K562 (cell line): ENCODE measurements around the gene QRICH1. TPM values are rescaled to one million over a fixed set of nuclear protein-coding genes. Genes with fewer than 3 reads are reported as not detected.

ENCODE experiments used
- ATAC-seq: fragments of 200-7000 bp; cut with Tn5 transposase; 3 replicates; pipeline ENCODE4 v1.9.1; 2020; ENCODE audit warnings: moderate library complexity
- BruUV-seq: library from RNA; stranded (reverse); fragments of 400-500 nt; replicated peaks from 2 replicates; lab custom pipeline; 2021; lab: Mats Ljungman, UMichigan
- CTCF ChIA-PET: fragments of 300-600 bp; formaldehyde crosslinking; extraction: SDS; loops from one replicate; lab custom pipeline; 2021; ENCODE audit warnings: low intra/inter-chr PET ratio; lab: Yijun Ruan, JAX
- POLR2A ChIA-PET: fragments of 300-600, 350-650 bp; sonication (Branson Sonifier 250); formaldehyde crosslinking; extraction: SDS; loops from one replicate; lab custom pipeline; 2021; ENCODE audit warnings: antibody characterized with exemption, inconsistent platforms; lab: Yijun Ruan, JAX
- DNase-seq, 4 experiments: peaks; one replicate each; pipeline versions ENCODE4 v3.0.0 to v3.0.0-alpha.2; 2011 to 2018; ENCODE audit warnings: low spot score in 3 of 4, mixed read lengths in 3 of 4; ENCODE audit errors: extremely low read depth in 1 of 4
- FAIRE-seq: peaks from 2 replicates; lab custom pipeline; 2011; peaks lifted over from hg19 to GRCh38; lab: Jason Lieb, UNC
- H2AFZ ChIP-seq: 2 replicates; pipeline ENCODE4 v1.6.0; 2011; ENCODE audit warnings: low read depth, low read length, control low read depth, inconsistent platforms
- H3K27ac ChIP-seq: fragments of 200-600 bp; 3 replicates; pipeline ENCODE4 v1.8.0; 2011; ENCODE audit warnings: low read depth, mild to moderate bottlenecking, control low read depth, inconsistent platforms, low read length, moderate library complexity, mixed read lengths; ENCODE audit errors: extremely low read depth
- H3K27me3 ChIP-seq, 2 experiments: fragments of 300-600 bp in 1 of 2; 2 replicates in 1 of 2; 3 replicates in 1 of 2; pipeline versions ENCODE4 v1.6.0 to v1.8.0; 2011; ENCODE audit warnings: inconsistent platforms in 2 of 2, low read length in 2 of 2, mild to moderate bottlenecking in 1 of 2, mixed read lengths in 1 of 2, moderate library complexity in 1 of 2; ENCODE audit not compliant: control insufficient read depth in 2 of 2, insufficient read depth in 2 of 2
- H3K36me3 ChIP-seq: fragments of 300-600 bp; 3 replicates; pipeline ENCODE4 v1.8.0; 2011; ENCODE audit warnings: mild to moderate bottlenecking, low read length, inconsistent platforms; ENCODE audit not compliant: control insufficient read depth, insufficient read depth
- H3K4me1 ChIP-seq, 2 experiments: fragments of 200-600 bp in 1 of 2; replicated peaks in 1 of 2; 2 replicates in 1 of 2; 3 replicates in 1 of 2; pipeline versions ENCODE4 v1.5.1 to v1.8.0; 2011; ENCODE audit warnings: inconsistent platforms in 2 of 2, low read length in 2 of 2, mild to moderate bottlenecking in 1 of 2, mixed read lengths in 1 of 2, moderate library complexity in 1 of 2; ENCODE audit not compliant: control insufficient read depth in 2 of 2, insufficient read depth in 2 of 2
- H3K4me2 ChIP-seq: 2 replicates; pipeline ENCODE4 v1.6.1; 2011; ENCODE audit warnings: low read length, control low read depth, inconsistent platforms, mixed read lengths; ENCODE audit not compliant: insufficient read depth
- H3K4me3 ChIP-seq: fragments of 200-600 bp; sonication (generic), shearing (Covaris generic); 2 replicates; pipeline ENCODE4 v1.5.1; 2016; ENCODE audit warnings: control low read depth, inconsistent platforms
- H3K79me2 ChIP-seq: fragments of 200-600 bp; 3 replicates; pipeline ENCODE4 v1.8.0; 2011; ENCODE audit warnings: low read length, inconsistent platforms; ENCODE audit not compliant: control insufficient read depth, insufficient read depth
- H3K9ac ChIP-seq, 2 experiments: 2 replicates each; pipeline versions ENCODE4 v1.6.0 to v1.6.1; 2011; ENCODE audit warnings: low read depth in 2 of 2, low read length in 2 of 2, control low read depth in 1 of 2, inconsistent platforms in 1 of 2, mild to moderate bottlenecking in 1 of 2, mixed read lengths in 1 of 2; ENCODE audit not compliant: insufficient read depth in 1 of 2
- H3K9me1 ChIP-seq: one replicate; pipeline ENCODE4 v1.6.0; 2011; ENCODE audit warnings: inconsistent platforms, mild to moderate bottlenecking, low read length, moderate library complexity; ENCODE audit not compliant: control insufficient read depth, insufficient read depth
- H3K9me3 ChIP-seq: replicated peaks from 2 replicates; pipeline ENCODE4 v1.5.1; 2011; ENCODE audit warnings: low read depth, low read length, inconsistent platforms; ENCODE audit not compliant: control insufficient read depth, insufficient read depth
- H4K20me1 ChIP-seq: replicated peaks from 2 replicates; pipeline ENCODE4 v1.6.1; 2011; ENCODE audit warnings: low read length, inconsistent platforms, mixed read lengths; ENCODE audit not compliant: control insufficient read depth, insufficient read depth
- BRCA1 ChIP-seq, 2 experiments: fragments of 450-650 bp in 1 of 2; sonication (generic) in 1 of 2; formaldehyde crosslinking in 1 of 2; IDR thresholded peaks; 2 replicates each; pipeline versions ENCODE4 v1.5.0 to v1.6.1; 2017 to 2020; ENCODE audit warnings: mild to moderate bottlenecking in 1 of 2, missing genetic modification reagents in 1 of 2
- HNRNPUL1 ChIP-seq: fragments of 200-400 bp; formaldehyde crosslinking; IDR thresholded peaks from 2 replicates; pipeline ENCODE4 v1.6.1; 2017; ENCODE audit warnings: low read length
- MTA2 ChIP-seq: fragments of 450-650 bp; IDR thresholded peaks from 2 replicates; pipeline ENCODE4 v1.6.1; 2016; ENCODE audit warnings: low read depth
- NFYB ChIP-seq: IDR thresholded peaks from 2 replicates; pipeline ENCODE4 v1.6.1; 2011; ENCODE audit warnings: mild to moderate bottlenecking, moderate library complexity; ENCODE audit not compliant: insufficient read length; ENCODE audit errors: extremely low read depth
- ZNF695 ChIP-seq: fragments of 450-650 bp; formaldehyde crosslinking; IDR thresholded peaks from 2 replicates; pipeline ENCODE4 v1.4.0; 2020; ENCODE audit warnings: mild to moderate bottlenecking, moderate library complexity
- WGBS: fragments of 100-300 bp; shearing (Covaris generic); methylation state at CpG from one replicate; pipeline ENCODE4 v1.1.6; 2016; ENCODE audit warnings: low coverage, mixed read lengths; ENCODE audit not compliant: insufficient coverage; ENCODE audit errors: missing lambda C conversion rate; 5-methylcytosine and 5-hydroxymethylcytosine counted together
- in situ Hi-C: fragments of 300-500 bp; cut with MboI; formaldehyde crosslinking; loops from 4 replicates; pipeline ENCODE4 v1.15.0; 2018; ENCODE audit warnings: inconsistent platforms, mixed read lengths
- intact Hi-C: fragments of 100-400 bp; cut with micrococcal nuclease; formaldehyde crosslinking; loops from 2 replicates; pipeline ENCODE4 v1.14.2; 2022
- polyA plus RNA-seq, 8 experiments: library from polyadenylated mRNA; depleted of rRNA in 4 of 8; stranded (reverse) in 5 of 8; unstranded in 3 of 8; fragments of >200 nt; fragmentation: Nextera tagmentation in 2 of 8; fragmentation: Illumina TruSeq in 1 of 8; extraction: Ambion mirVana in 2 of 8; extraction: Trizol in 1 of 8; gene quantifications; 2 replicates each; pipeline versions ENCODE4 v1.2.1 to v1.2.3, GENCODE V29; 2011 to 2014; ENCODE audit warnings: inconsistent platforms in 1 of 8, missing spikeins in 1 of 8
- total RNA-seq, 7 experiments: library from RNA; depleted of rRNA in 6 of 7; stranded (reverse); fragments of >200 nt in 6 of 7; fragmentation: Illumina TruSeq in 2 of 7; extraction: Trizol in 2 of 7; gene quantifications; 2 replicates each; pipeline versions ENCODE4 v1.2.1 to v1.2.3, GENCODE V29; 2011 to 2021; ENCODE audit warnings: low replicate concordance in 1 of 7
- TF ChIP-seq, protein P1 (sequence below): sonication (generic); formaldehyde crosslinking; IDR thresholded peaks from 2 replicates; pipeline ENCODE4 v1.4.0; 2020; ENCODE audit warnings: mild to moderate bottlenecking, missing genetic modification reagents
- TF ChIP-seq, protein P2 (sequence below): sonication (generic); formaldehyde crosslinking; IDR thresholded peaks from 2 replicates; pipeline ENCODE4 v1.8.1; 2023; ENCODE audit warnings: mild to moderate bottlenecking, missing genetic modification reagents

The QRICH1 gene
- total and polyA plus RNA-seq, 9 of the 15 experiments (the other 6 are each of a cell fraction or from before 2014, with no cell fraction given): 20.1 to 99.2 (median 56.7) TPM

- Histone ChIP-seq H3K27ac (no peak overlapping the region), H3K9me3 (no peaks in the 10 kb centered on the region), H3K79me2 (peaks cover 50% of the 10 kb centered on the region), H3K27me3 (no peaks in the 10 kb centered on the region), H2AFZ (no peak overlapping the region), H3K4me1 (peaks cover 11 to 35% of the 10 kb centered on the region in 2 experiments; a peak in 4 of 5 replicates), H3K4me2 (no peak overlapping the region), H3K9ac (peak overlapping the region in 1 of 2 experiments; percentile 28; a peak in 1 of 4 replicates), H3K9me1 (peaks cover 8% of the 10 kb centered on the region), H3K36me3 (peaks cover 59% of the 10 kb centered on the region; the same call in 2 of the 3 replicates), H4K20me1 (peaks cover 25% of the 10 kb centered on the region), H3K4me3 (no peak overlapping the region)
- ChIA-PET CTCF (interaction anchor here (0.5 kb wide), 1 partner anchor 658 kb away, joined by 7 read pairs; no protein-coding TSS in a partner anchor), POLR2A (interaction anchor here (0.7 to 1.1 kb wide), 2 partner anchors 9 to 16 kb away, joined by 4 to 7 read pairs; partner anchors contain the start of genes IMPDH2 and NDUFAF3)
- no peak for DNase-seq
- ATAC-seq: no peak
- TF ChIP-seq, protein P1, sequence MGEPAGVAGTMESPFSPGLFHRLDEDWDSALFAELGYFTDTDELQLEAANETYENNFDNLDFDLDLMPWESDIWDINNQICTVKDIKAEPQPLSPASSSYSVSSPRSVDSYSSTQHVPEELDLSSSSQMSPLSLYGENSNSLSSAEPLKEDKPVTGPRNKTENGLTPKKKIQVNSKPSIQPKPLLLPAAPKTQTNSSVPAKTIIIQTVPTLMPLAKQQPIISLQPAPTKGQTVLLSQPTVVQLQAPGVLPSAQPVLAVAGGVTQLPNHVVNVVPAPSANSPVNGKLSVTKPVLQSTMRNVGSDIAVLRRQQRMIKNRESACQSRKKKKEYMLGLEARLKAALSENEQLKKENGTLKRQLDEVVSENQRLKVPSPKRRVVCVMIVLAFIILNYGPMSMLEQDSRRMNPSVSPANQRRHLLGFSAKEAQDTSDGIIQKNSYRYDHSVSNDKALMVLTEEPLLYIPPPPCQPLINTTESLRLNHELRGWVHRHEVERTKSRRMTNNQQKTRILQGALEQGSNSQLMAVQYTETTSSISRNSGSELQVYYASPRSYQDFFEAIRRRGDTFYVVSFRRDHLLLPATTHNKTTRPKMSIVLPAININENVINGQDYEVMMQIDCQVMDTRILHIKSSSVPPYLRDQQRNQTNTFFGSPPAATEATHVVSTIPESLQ: no peak
- TF ChIP-seq NFYB: no peak
- TF ChIP-seq BRCA1 (IDR thresholded peaks at IDR 0.05): no peak
- no peak for TF ChIP-seq BRCA1 (CRISPR knock-in tag; IDR thresholded peaks at IDR 0.05)
- TF ChIP-seq, protein P2, sequence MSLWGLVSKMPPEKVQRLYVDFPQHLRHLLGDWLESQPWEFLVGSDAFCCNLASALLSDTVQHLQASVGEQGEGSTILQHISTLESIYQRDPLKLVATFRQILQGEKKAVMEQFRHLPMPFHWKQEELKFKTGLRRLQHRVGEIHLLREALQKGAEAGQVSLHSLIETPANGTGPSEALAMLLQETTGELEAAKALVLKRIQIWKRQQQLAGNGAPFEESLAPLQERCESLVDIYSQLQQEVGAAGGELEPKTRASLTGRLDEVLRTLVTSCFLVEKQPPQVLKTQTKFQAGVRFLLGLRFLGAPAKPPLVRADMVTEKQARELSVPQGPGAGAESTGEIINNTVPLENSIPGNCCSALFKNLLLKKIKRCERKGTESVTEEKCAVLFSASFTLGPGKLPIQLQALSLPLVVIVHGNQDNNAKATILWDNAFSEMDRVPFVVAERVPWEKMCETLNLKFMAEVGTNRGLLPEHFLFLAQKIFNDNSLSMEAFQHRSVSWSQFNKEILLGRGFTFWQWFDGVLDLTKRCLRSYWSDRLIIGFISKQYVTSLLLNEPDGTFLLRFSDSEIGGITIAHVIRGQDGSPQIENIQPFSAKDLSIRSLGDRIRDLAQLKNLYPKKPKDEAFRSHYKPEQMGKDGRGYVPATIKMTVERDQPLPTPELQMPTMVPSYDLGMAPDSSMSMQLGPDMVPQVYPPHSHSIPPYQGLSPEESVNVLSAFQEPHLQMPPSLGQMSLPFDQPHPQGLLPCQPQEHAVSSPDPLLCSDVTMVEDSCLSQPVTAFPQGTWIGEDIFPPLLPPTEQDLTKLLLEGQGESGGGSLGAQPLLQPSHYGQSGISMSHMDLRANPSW (CRISPR knock-in tag): no peak
- TF ChIP-seq HNRNPUL1: no peak
- no peak for TF ChIP-seq ZNF695 (CRISPR knock-in tag)
- no peak for TF ChIP-seq MTA2
- 92% methylated on average over 16 of the region's 19 CpGs for WGBS
- intact Hi-C loops (no loop called here), in situ Hi-C loops (no loop called here)
- no TSS peak for BruUV-seq
- no peak for FAIRE-seq
Measured at GRCh38 chr3:49013113-49013737, 80.6 kb downstream of the QRICH1 start.
